HG03175 (cell line): ENCODE measurements around the gene APOL1.

ENCODE experiments used
- ATAC-seq: cut with Tn5 transposase; IDR thresholded peaks from one replicate; pipeline ENCODE4 v1.9.1; 2021; ENCODE audit warnings: mild to moderate bottlenecking, moderate library complexity; ENCODE audit not compliant: unreplicated experiment

The APOL1 gene

DNA sequence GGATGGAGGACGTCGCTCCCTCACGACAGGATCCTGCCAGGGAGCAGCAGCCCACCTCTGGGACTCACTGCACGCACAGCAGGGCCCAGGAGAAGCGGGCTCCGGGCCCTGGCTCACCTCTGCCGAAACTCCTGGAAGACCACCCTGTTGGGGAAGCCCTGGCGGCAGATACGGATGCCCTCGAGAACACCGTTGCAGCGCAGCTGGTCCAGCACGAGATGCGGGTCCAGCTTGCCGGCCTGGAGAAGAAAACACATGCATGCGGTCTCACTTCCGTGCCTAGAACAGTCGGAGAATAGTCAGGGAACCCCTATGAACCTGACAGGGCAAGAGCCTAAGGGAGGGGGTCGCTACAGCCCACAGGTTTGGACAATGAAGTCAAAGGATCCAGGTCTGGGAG lies 52.9 kb downstream of the APOL1 start:
- no peak for ATAC-seq

DNA sequence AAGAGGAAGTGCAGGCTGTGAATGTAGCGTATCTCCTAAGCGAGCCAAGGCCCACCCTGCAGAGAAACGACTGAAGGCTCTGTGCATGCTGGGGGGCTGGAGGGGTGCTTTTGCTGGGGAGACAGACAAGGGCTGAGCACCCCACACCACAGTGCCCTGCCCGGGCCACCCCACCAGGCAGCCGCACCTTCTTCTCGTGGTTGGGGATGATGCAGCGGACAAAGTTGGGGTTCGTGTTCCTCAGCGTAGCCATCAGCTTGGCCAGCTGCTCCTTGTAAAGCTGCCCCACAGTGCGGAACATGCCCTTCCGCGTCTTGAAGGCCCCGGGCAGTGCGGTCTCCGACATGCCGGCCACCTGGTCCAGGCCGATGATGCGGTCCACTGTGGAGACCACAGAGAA lies 53.3 kb downstream of the APOL1 start:
- ATAC-seq, result no peak

- no peak for ATAC-seq
These were observed 55.9 kb downstream of the APOL1 start for GRCh38 chr22:36308880-36309279.

DNA sequence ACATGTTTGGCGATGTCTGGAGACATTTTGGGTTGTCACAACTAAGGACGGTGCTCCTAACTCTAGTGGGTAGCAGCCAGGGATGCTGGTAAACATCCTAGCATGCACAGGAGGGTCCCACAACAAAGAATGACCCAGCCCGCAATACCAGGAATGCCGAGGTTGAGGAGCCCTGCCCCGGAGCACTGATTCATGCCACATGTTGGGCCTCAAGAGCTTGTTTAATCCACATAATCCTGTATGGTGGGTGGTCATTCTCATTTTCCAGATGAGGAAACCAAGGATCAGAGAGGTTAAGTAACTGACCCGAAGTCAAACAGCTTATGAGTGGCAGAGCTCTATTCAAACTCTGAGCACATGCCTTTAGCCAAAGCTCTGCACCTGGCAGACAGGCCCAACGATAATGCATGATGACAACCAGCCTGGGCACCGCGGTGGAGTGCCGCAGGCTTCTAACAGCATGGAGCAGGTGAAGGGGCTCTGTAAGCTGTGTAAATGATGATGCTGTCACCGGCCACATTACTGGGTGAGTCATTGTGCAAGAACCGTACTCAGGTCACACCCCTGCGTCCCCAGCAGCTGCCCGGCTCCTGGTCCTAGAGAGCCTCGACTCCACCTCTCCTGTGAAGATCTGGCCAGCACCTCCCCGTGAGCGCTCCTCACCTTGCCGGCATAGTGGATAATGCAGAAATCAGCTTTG lies 58.6 kb downstream of the APOL1 start:
- no peak for ATAC-seq

DNA sequence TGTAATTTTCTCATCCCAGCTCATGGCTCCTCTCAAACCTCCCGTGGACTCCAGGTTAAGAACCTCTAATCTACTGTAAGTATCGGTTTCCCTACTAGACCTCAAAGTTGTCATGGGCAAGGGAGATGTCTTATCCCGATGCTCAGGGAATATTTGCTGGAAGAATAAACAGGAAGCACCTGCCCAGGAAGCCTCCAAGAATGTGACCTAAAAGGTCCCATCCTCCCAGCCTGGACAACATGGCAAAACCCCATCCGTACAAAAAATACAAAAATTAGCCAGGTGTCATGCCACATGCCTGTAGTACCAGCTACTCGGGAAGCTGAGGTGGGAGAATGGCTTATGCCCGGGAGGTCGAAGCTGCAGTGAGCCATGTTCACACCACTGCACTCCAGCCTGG lies 62.4 kb downstream of the APOL1 start:
- no peak for ATAC-seq

DNA sequence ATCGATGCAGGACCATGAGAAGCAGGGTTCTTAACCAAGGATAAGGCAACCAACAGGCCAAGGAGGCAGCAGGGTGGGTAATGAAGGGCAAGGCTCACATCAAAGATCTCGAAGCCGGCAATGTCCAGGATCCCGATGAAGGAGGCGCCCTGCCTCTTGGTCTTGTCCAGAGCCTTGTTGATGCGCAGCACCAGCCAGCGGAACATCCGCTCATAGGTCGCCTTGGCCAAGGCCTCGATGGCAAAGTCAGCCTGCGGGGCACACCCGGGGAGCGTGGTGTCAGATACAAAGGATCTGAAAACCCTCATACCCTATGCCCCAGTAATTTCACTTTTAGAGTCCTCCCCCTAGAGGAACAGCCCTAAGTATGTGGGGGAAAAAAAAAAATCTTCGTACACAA lies 63.5 kb downstream of the APOL1 start:
- ATAC-seq, result no peak
